Smooth muscle cell (in vitro differentiated cells): ENCODE results near the gene ANTXR1. TPM values are rescaled to one million over a fixed set of nuclear protein-coding genes. Genes with fewer than 3 reads are reported as not detected.

Experiments used
- DNase-seq: peaks from one replicate; lab custom pipeline; 2025; ENCODE audit not compliant: unreplicated experiment; lab: John Stamatoyannopoulos, UW
- H2AFZ ChIP-seq: fragments of 200-600 bp; sonication (generic); 2 replicates; pipeline ENCODE4 v1.6.0; 2016; ENCODE audit warnings: antibody characterized with exemption, low read depth, mild to moderate bottlenecking
- H3F3A ChIP-seq: fragments of 200-600 bp; sonication (generic); 2 replicates; pipeline ENCODE4 v1.6.0; 2017; ENCODE audit warnings: antibody characterized with exemption, low read depth
- H3K27ac ChIP-seq: fragments of 200-600 bp; sonication (generic); 2 replicates; pipeline ENCODE4 v1.5.1; 2016; ENCODE audit warnings: low read depth, mild to moderate bottlenecking
- H3K27me3 ChIP-seq: fragments of 200-600 bp; sonication (generic); 2 replicates; pipeline ENCODE4 v1.6.1; 2016; ENCODE audit warnings: low read depth, mild to moderate bottlenecking
- H3K36me3 ChIP-seq: fragments of 200-600 bp; sonication (generic); 2 replicates; pipeline ENCODE4 v1.5.1; 2016; ENCODE audit warnings: low read depth
- H3K4me1 ChIP-seq: fragments of 200-600 bp; sonication (generic); 2 replicates; pipeline ENCODE4 v1.5.1; 2016; ENCODE audit warnings: low read depth
- H3K4me2 ChIP-seq: fragments of 200-600 bp; sonication (generic); 2 replicates; pipeline ENCODE4 v1.6.0; 2016; ENCODE audit warnings: mild to moderate bottlenecking
- H3K4me3 ChIP-seq: fragments of 200-600 bp; sonication (generic); 2 replicates; pipeline ENCODE4 v1.5.1; 2016; ENCODE audit warnings: mild to moderate bottlenecking
- H3K79me2 ChIP-seq: fragments of 200-600 bp; sonication (generic); 2 replicates; pipeline ENCODE4 v1.6.0; 2016; ENCODE audit warnings: low read depth, mild to moderate bottlenecking
- H3K9ac ChIP-seq: fragments of 200-600 bp; sonication (generic); 2 replicates; pipeline ENCODE4 v1.6.0; 2016; ENCODE audit warnings: low read depth
- H3K9me3 ChIP-seq: fragments of 200-600 bp; sonication (generic); replicated peaks from 2 replicates; pipeline ENCODE4 v1.5.1; 2016; ENCODE audit warnings: low read depth
- H4K20me1 ChIP-seq: fragments of 200-600 bp; sonication (generic); 2 replicates; pipeline ENCODE4 v1.6.0; 2016; ENCODE audit warnings: low read depth
- WGBS: methylation state at CpG from one replicate; pipeline ENCODE4 v1.1.7; 2016; ENCODE audit warnings: low lambda C conversion rate; 5-methylcytosine and 5-hydroxymethylcytosine counted together
- polyA plus RNA-seq: library from polyadenylated mRNA; unstranded; fragments of >200 nt; fragmentation: Nextera tagmentation; extraction: Ambion mirVana; gene quantifications from 2 replicates; pipeline ENCODE4 v1.2.1, GENCODE V29; 2016
- total RNA-seq: library from RNA; depleted of rRNA; stranded (reverse); fragments of >200 nt; gene quantifications from 2 replicates; pipeline ENCODE4 v1.2.3, GENCODE V29; 2014
- TF ChIP-seq, protein P1 (sequence below): fragments of 200-600 bp; sonication (generic); IDR thresholded peaks from 2 replicates; pipeline ENCODE4 v1.5.1; 2017; ENCODE audit warnings: borderline replicate concordance, mild to moderate bottlenecking, antibody characterized with exemption; ENCODE audit not compliant: insufficient read depth, poor library complexity, severe bottlenecking

The ANTXR1 gene
- total and polyA plus RNA-seq, 2 experiments from 2014 or later, result 292 to 309 TPM

DNA sequence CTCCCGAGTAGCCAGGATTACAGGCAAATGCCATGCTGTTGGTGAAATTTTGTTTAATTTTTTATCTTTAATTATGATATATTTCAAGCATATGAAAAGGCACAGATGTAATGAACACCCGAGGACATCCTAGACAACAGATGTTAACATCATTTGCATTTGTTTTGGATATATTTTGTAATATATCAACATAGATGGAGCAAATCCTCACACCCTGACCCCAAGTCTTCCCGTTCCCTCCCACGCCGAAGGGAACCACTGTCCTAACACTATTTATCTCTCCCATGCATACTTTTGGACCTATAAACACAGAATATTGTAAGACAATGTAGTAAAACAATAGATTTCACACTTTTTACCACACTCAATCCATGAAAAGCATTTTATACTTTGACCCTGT, 274.6 kb downstream of the ANTXR1 start:
- no peak overlapping the region for H3K27ac ChIP-seq
- DNase-seq, result no peak

DNA sequence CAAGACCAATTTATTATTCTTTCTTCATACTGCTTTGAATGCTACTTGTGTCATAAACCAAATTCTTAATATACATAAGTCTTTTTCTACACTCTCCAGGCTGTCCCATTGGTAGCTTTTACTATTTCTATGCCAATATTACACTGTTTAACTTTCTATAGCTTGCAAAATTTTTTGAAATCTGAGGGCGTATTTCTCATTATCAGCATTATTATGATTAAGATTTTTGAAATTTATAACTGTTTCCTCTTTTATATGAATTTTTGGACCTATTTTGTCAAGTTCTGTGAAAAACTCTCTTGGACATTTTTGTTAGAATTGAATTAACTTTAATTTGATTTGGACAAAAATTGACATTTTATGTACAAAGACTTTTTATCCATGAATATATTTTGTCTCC, 275.4 kb downstream of the ANTXR1 start:
- TF ChIP-seq, protein P1, sequence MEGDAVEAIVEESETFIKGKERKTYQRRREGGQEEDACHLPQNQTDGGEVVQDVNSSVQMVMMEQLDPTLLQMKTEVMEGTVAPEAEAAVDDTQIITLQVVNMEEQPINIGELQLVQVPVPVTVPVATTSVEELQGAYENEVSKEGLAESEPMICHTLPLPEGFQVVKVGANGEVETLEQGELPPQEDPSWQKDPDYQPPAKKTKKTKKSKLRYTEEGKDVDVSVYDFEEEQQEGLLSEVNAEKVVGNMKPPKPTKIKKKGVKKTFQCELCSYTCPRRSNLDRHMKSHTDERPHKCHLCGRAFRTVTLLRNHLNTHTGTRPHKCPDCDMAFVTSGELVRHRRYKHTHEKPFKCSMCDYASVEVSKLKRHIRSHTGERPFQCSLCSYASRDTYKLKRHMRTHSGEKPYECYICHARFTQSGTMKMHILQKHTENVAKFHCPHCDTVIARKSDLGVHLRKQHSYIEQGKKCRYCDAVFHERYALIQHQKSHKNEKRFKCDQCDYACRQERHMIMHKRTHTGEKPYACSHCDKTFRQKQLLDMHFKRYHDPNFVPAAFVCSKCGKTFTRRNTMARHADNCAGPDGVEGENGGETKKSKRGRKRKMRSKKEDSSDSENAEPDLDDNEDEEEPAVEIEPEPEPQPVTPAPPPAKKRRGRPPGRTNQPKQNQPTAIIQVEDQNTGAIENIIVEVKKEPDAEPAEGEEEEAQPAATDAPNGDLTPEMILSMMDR, result no peak
- no peak overlapping the region for H3K27ac ChIP-seq
- no peak overlapping the region for H3K9ac ChIP-seq
- H3K4me3 ChIP-seq, result no peak overlapping the region
- peaks cover 11% of the 10 kb centered on the region for H3F3A ChIP-seq
- no peak overlapping the region for H3K4me2 ChIP-seq
- H3K36me3 ChIP-seq, result no peaks in the 10 kb centered on the region
- DNase-seq, result no peak
- H3K27me3 ChIP-seq, result no peaks in the 10 kb centered on the region
- peaks cover 8% of the 10 kb centered on the region for H3K4me1 ChIP-seq
- WGBS, result 93% methylated on average over 1 of the region's 1 CpG
- H2AFZ ChIP-seq, result no peak overlapping the region
- no peaks in the 10 kb centered on the region for H3K79me2 ChIP-seq
- H3K9me3 ChIP-seq, result no peaks in the 10 kb centered on the region
- no peaks in the 10 kb centered on the region for H4K20me1 ChIP-seq

More for the DNA sequence above, 274.6 kb downstream of the ANTXR1 start:
- Histone ChIP-seq H3K4me1 (peaks cover 8% of the 10 kb centered on the region), H3K4me2 (no peak overlapping the region), H4K20me1 (no peaks in the 10 kb centered on the region), H3K9me3 (no peaks in the 10 kb centered on the region), H3K79me2 (no peaks in the 10 kb centered on the region), H3K27me3 (no peaks in the 10 kb centered on the region), H2AFZ (no peak overlapping the region), H3K36me3 (no peaks in the 10 kb centered on the region), H3F3A (peaks cover 11% of the 10 kb centered on the region), H3K9ac (no peak overlapping the region), H3K4me3 (no peak overlapping the region)
- TF ChIP-seq, protein P1, result no peak
- 93% methylated on average over 5 of the region's 5 CpGs for WGBS

DNA sequence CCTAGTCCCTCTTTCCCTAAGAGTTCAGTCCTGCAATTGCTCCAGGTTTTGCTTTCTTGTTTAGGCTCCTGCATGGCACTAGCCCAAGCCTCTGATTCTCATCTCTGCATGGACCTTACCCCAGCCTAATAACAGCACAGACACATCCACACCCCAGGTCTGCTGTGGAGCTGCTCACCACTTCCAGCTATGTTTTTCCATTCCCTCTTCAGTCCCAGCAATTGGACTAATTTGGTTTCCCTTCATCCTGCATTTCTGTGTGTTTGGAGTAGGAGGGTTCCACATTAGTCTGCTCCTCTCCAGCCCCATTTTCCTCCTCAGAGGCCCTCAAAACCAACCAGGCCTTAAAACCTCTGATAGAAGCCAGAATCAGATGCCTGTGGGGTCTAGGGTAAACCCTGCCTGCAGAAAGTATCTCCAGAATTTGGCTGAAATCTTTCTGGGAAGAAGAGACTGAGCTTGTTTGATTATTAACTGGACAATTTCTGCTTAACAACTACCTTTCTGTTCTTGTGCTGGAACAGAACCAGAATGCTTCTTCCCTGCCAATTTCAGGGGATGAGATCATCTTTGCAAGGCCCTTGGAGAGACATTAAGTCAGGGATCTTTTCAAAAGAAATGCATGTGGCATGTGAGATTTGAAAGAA, 278.1 kb downstream of the ANTXR1 start:
- Histone ChIP-seq H3K36me3 (no peaks in the 10 kb centered on the region), H3F3A (peaks cover 11% of the 10 kb centered on the region), H3K4me1 (peaks cover 8% of the 10 kb centered on the region), H3K4me3 (no peak overlapping the region), H3K9ac (no peak overlapping the region), H3K27ac (peak overlapping the region; percentile 70), H4K20me1 (no peaks in the 10 kb centered on the region), H2AFZ (no peak overlapping the region), H3K79me2 (no peaks in the 10 kb centered on the region), H3K4me2 (peak overlapping the region; percentile 62), H3K9me3 (no peaks in the 10 kb centered on the region), H3K27me3 (no peaks in the 10 kb centered on the region)
- DNase-seq, result no peak
- TF ChIP-seq, protein P1, result no peak

DNA sequence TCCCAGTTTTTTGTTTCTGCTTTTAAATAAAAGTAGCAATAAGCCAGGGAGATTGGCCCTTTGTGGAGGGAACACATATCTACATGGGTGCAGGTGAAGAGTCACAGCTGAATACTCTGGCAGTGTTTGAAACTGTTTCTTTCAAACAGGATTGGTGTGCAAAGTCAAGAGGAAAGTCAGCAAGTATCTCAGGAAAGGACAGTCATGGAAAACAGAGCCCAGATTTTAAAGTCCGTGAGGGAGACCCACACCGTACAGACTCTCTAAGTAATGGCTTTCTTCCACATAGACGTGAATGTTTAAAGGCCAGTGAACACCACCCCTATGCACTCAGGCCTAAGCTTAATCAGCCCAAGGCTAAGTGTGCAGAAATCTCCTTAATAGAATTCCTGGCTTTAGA, 278.7 kb downstream of the ANTXR1 start:
- Histone ChIP-seq H3K9me3 (no peaks in the 10 kb centered on the region), H3K79me2 (no peaks in the 10 kb centered on the region), H3K27ac (peak overlapping the region; percentile 70), H2AFZ (no peak overlapping the region), H3K27me3 (no peaks in the 10 kb centered on the region), H4K20me1 (no peaks in the 10 kb centered on the region), H3K9ac (no peak overlapping the region), H3K36me3 (no peaks in the 10 kb centered on the region), H3K4me1 (peaks cover 8% of the 10 kb centered on the region), H3K4me3 (no peak overlapping the region), H3K4me2 (peak overlapping the region; percentile 62), H3F3A (peaks cover 11% of the 10 kb centered on the region)
- DNase-seq, result no peak
- TF ChIP-seq, protein P1, result no peak
- WGBS, result 89% methylated on average over 3 of the region's 3 CpGs
